GM23338 (cell line): Measurements from ENCODE around the gene BECN2. TPM values are rescaled to one million over a fixed set of nuclear protein-coding genes. Genes with fewer than 3 reads are reported as not detected.

Source experiments
- ATAC-seq: fragments of 200-7000 bp; cut with Tn5 transposase; 3 replicates; pipeline ENCODE4 v1.9.1; 2020
- DNase-seq: peaks from one replicate; pipeline ENCODE4 v3.0.0-alpha.2; 2015; ENCODE audit warnings: low spot score
- H2AFZ ChIP-seq: fragments of 200-600 bp; sonication (generic); 2 replicates; pipeline ENCODE4 v1.8.0; 2016; ENCODE audit warnings: antibody characterized with exemption, mild to moderate bottlenecking, moderate library complexity
- H3F3A ChIP-seq: fragments of 200-600 bp; sonication (generic); replicated peaks from 2 replicates; pipeline ENCODE4 v1.8.0; 2017; ENCODE audit warnings: antibody characterized with exemption, mixed run types, low read depth
- H3K27ac ChIP-seq: fragments of 200-600 bp; sonication (generic); 2 replicates; pipeline ENCODE4 v1.6.1; 2016; ENCODE audit warnings: low read depth
- H3K27me3 ChIP-seq: fragments of 200-600 bp; sonication (generic); 2 replicates; pipeline ENCODE4 v1.8.0; 2016; ENCODE audit warnings: mild to moderate bottlenecking, mixed run types, moderate library complexity; ENCODE audit not compliant: insufficient read depth
- H3K36me3 ChIP-seq: fragments of 200-600 bp; sonication (generic); 2 replicates; pipeline ENCODE4 v1.8.0; 2016; ENCODE audit warnings: mild to moderate bottlenecking; ENCODE audit not compliant: insufficient read depth
- H3K4me1 ChIP-seq: fragments of 200-600 bp; sonication (generic); 2 replicates; pipeline ENCODE4 v1.8.0; 2016; ENCODE audit warnings: mild to moderate bottlenecking, moderate library complexity; ENCODE audit not compliant: insufficient read depth
- H3K4me2 ChIP-seq: fragments of 200-600 bp; sonication (generic); 2 replicates; pipeline ENCODE4 v1.7.1; 2017; ENCODE audit warnings: mixed run types
- H3K4me3 ChIP-seq: fragments of 200-600 bp; sonication (generic); 2 replicates; pipeline ENCODE4 v1.6.1; 2016; ENCODE audit warnings: mixed run types
- H3K79me2 ChIP-seq: fragments of 200-600 bp; sonication (generic); replicated peaks from 2 replicates; pipeline ENCODE4 v1.8.0; 2017; ENCODE audit warnings: mild to moderate bottlenecking; ENCODE audit not compliant: insufficient read depth
- H3K9me2 ChIP-seq: fragments of 200-600 bp; sonication (generic); 2 replicates; pipeline ENCODE4 v1.8.0; 2017; ENCODE audit not compliant: insufficient read depth
- H4K20me1 ChIP-seq: fragments of 200-600 bp; sonication (generic); replicated peaks from 2 replicates; pipeline ENCODE4 v1.8.0; 2017; ENCODE audit warnings: mild to moderate bottlenecking; ENCODE audit not compliant: insufficient read depth
- H3K27ac Mint-ChIP-seq: 2 replicates; pipeline ENCODE4 v1.8.0; 2020; ENCODE audit warnings: inconsistent platforms, mild to moderate bottlenecking, moderate library complexity, mixed read lengths
- H3K27me3 Mint-ChIP-seq: 3 replicates; pipeline ENCODE4 v1.8.0; 2022; ENCODE audit warnings: low read depth, mild to moderate bottlenecking, moderate library complexity, mixed read lengths, inconsistent platforms; ENCODE audit not compliant: insufficient read depth, poor library complexity
- H3K36me3 Mint-ChIP-seq: 3 replicates; pipeline ENCODE4 v1.8.0; 2021; ENCODE audit warnings: low read depth, mild to moderate bottlenecking, inconsistent platforms, moderate library complexity, mixed read lengths
- H3K4me1 Mint-ChIP-seq: 3 replicates; pipeline ENCODE4 v1.8.0; 2020; ENCODE audit warnings: mild to moderate bottlenecking, inconsistent platforms, mixed read lengths
- H3K4me3 Mint-ChIP-seq: 3 replicates; pipeline ENCODE4 v1.8.0; 2021; ENCODE audit warnings: moderate library complexity, mild to moderate bottlenecking, inconsistent platforms, mixed read lengths
- H3K9me3 Mint-ChIP-seq: 3 replicates; pipeline ENCODE4 v1.8.0; 2020; ENCODE audit warnings: moderate library complexity, mild to moderate bottlenecking, inconsistent platforms, mixed read lengths
- CREB1 ChIP-seq: fragments of 250-450 bp; sonication (Bioruptor Pico); IDR thresholded peaks from 2 replicates; pipeline ENCODE4 v1.5.0; 2020; ENCODE audit warnings: low read depth, mild to moderate bottlenecking, moderate library complexity
- EZH2 ChIP-seq: fragments of 200-600 bp; sonication (generic); IDR thresholded peaks from one replicate; pipeline ENCODE4 v1.8.0; 2017; ENCODE audit warnings: antibody characterized with exemption, mild to moderate bottlenecking, low read depth; ENCODE audit not compliant: unreplicated experiment
- EZH2phosphoT487 ChIP-seq: fragments of 200-600 bp; sonication (generic); IDR thresholded peaks from one replicate; pipeline ENCODE4 v1.8.1; 2018; ENCODE audit warnings: antibody characterized with exemption; ENCODE audit not compliant: unreplicated experiment
- JUNB ChIP-seq: IDR thresholded peaks from one replicate; pipeline ENCODE4 v1.6.1; 2016; ENCODE audit warnings: antibody characterized with exemption; ENCODE audit not compliant: unreplicated experiment
- NANOG ChIP-seq: IDR thresholded peaks from 2 replicates; pipeline ENCODE4 v1.6.1; 2016; ENCODE audit warnings: antibody characterized with exemption, borderline replicate concordance
- POLR2AphosphoS5 ChIP-seq: IDR thresholded peaks from 2 replicates; pipeline ENCODE4 v1.6.1; 2016; ENCODE audit warnings: antibody characterized with exemption, low read depth
- STAT1 ChIP-seq: IDR thresholded peaks from one replicate; pipeline ENCODE4 v1.6.1; 2016; ENCODE audit warnings: antibody characterized with exemption; ENCODE audit not compliant: unreplicated experiment
- ZNF331 ChIP-seq: fragments of 250-450 bp; sonication (Bioruptor Pico); IDR thresholded peaks from 2 replicates; pipeline ENCODE4 v1.5.0; 2020; ENCODE audit warnings: low read depth, mild to moderate bottlenecking, moderate library complexity
- polyA plus RNA-seq: library from polyadenylated mRNA; unstranded; fragments of >200 nt; fragmentation: Nextera tagmentation; extraction: Ambion mirVana; gene quantifications from 2 replicates; pipeline ENCODE4 v1.2.1, GENCODE V29; 2016
- total RNA-seq: library from RNA; depleted of rRNA; stranded (reverse); fragments of >200 nt; shearing (Covaris generic); gene quantifications from 2 replicates; pipeline ENCODE4 v1.2.3, GENCODE V29; 2014
- TF ChIP-seq, protein P1 (sequence below), 2 experiments: fragments of 200-600 bp in 1 of 2; sonication (generic) in 1 of 2; conservative IDR thresholded peaks; 2 replicates each; pipeline versions ENCODE4 v1.5.1 to v1.6.1; 2016 to 2017; ENCODE audit warnings: antibody characterized with exemption in 2 of 2, low read depth in 2 of 2, mild to moderate bottlenecking in 2 of 2, moderate library complexity in 1 of 2
- TF ChIP-seq, protein P2 (sequence below): IDR thresholded peaks from 2 replicates; pipeline ENCODE4 v1.6.1; 2016; ENCODE audit warnings: antibody characterized with exemption
- TF ChIP-seq, protein P3 (sequence below): fragments of 250-450 bp; sonication (Bioruptor Pico); IDR thresholded peaks from 2 replicates; pipeline ENCODE4 v1.5.0; 2020; ENCODE audit warnings: mild to moderate bottlenecking, moderate library complexity
- TF ChIP-seq, protein P4 (sequence below): IDR thresholded peaks from one replicate; pipeline ENCODE4 v1.6.1; 2018; ENCODE audit warnings: antibody characterized with exemption; ENCODE audit not compliant: unreplicated experiment

The BECN2 gene
- total and polyA plus RNA-seq, 2 experiments from 2014 or later = not detected

DNA sequence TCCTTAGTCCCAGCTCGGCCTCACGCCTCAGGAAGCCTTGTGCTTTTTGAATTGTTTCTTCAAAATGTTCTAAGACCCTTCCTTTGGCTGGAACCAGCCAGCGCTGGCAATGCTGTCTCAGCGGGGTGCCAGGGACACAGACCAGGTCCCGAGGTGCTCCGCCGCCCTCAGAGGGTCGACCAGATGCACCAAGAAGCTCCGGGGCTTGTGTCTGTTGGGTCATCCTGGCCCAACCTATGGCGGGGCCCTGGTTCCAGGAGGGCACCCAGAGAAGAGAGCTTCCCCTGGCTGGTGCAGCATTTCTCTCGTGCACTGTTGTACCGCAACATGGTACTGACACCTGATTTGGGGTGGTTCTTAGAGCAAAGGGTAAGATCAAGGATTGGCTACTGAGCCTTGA lies 40.1 kb upstream of the BECN2 start (continued):
- TF ChIP-seq, protein P1, sequence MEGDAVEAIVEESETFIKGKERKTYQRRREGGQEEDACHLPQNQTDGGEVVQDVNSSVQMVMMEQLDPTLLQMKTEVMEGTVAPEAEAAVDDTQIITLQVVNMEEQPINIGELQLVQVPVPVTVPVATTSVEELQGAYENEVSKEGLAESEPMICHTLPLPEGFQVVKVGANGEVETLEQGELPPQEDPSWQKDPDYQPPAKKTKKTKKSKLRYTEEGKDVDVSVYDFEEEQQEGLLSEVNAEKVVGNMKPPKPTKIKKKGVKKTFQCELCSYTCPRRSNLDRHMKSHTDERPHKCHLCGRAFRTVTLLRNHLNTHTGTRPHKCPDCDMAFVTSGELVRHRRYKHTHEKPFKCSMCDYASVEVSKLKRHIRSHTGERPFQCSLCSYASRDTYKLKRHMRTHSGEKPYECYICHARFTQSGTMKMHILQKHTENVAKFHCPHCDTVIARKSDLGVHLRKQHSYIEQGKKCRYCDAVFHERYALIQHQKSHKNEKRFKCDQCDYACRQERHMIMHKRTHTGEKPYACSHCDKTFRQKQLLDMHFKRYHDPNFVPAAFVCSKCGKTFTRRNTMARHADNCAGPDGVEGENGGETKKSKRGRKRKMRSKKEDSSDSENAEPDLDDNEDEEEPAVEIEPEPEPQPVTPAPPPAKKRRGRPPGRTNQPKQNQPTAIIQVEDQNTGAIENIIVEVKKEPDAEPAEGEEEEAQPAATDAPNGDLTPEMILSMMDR (conservative IDR thresholded peaks at IDR 0.05; ENCODE audit: low read depth in 2 of 2) = no peak

DNA sequence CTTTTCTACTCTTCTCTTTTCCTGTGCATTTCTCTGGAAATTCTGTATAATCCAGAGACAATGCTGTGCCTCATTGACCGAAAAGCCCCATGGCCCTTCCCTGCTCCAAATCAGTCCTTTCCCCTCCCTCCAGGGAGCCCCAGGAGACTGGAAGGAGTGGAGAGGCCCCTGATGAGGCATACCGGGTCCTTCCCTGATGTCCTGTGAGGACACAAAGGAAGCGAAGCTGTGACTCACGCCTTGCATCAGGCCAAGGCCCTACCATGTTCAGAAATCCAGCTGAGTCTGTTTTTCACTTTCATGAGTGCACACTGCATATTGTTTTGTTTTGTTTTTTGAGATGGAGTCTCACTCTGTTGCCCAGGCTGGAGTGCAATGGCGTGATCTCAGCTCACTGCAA lies 38.7 kb upstream of the BECN2 start:
- no peak overlapping the region for H3K4me3 Mint-ChIP-seq
- peaks cover 4% of the 10 kb centered on the region; the same call in 2 of the 3 replicates for H3K4me1 Mint-ChIP-seq
- Histone ChIP-seq H3F3A (no peaks in the 10 kb centered on the region), H2AFZ (no peak overlapping the region; the same call in 1 of the 2 replicates), H3K4me1 (no peaks in the 10 kb centered on the region), H3K9me2 (no peaks in the 10 kb centered on the region), H3K4me3 (no peak overlapping the region), H3K36me3 (no peaks in the 10 kb centered on the region), H3K79me2 (no peaks in the 10 kb centered on the region), H4K20me1 (no peaks in the 10 kb centered on the region), H3K27ac (no peak overlapping the region), H3K4me2 (no peak overlapping the region), H3K27me3 (no peaks in the 10 kb centered on the region)
- DNase-seq = no peak
- H3K36me3 Mint-ChIP-seq = no peaks in the 10 kb centered on the region
- H3K9me3 Mint-ChIP-seq = no peaks in the 10 kb centered on the region
- peaks cover 6% of the 10 kb centered on the region for H3K27me3 Mint-ChIP-seq
- H3K27ac Mint-ChIP-seq = peak overlapping the region; percentile 67; the same call in 1 of the 2 replicates
- ATAC-seq = no peak
- TF ChIP-seq EZH2 (no peak), NANOG (no peak), ZNF331 (CRISPR knock-in tag) (no peak), POLR2AphosphoS5 (no peak), STAT1 (no peak), EZH2phosphoT487 (no peak), JUNB (no peak), CREB1 (CRISPR knock-in tag) (no peak)
- TF ChIP-seq, protein P2, sequence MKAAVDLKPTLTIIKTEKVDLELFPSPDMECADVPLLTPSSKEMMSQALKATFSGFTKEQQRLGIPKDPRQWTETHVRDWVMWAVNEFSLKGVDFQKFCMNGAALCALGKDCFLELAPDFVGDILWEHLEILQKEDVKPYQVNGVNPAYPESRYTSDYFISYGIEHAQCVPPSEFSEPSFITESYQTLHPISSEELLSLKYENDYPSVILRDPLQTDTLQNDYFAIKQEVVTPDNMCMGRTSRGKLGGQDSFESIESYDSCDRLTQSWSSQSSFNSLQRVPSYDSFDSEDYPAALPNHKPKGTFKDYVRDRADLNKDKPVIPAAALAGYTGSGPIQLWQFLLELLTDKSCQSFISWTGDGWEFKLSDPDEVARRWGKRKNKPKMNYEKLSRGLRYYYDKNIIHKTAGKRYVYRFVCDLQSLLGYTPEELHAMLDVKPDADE = no peak
- TF ChIP-seq, protein P3, sequence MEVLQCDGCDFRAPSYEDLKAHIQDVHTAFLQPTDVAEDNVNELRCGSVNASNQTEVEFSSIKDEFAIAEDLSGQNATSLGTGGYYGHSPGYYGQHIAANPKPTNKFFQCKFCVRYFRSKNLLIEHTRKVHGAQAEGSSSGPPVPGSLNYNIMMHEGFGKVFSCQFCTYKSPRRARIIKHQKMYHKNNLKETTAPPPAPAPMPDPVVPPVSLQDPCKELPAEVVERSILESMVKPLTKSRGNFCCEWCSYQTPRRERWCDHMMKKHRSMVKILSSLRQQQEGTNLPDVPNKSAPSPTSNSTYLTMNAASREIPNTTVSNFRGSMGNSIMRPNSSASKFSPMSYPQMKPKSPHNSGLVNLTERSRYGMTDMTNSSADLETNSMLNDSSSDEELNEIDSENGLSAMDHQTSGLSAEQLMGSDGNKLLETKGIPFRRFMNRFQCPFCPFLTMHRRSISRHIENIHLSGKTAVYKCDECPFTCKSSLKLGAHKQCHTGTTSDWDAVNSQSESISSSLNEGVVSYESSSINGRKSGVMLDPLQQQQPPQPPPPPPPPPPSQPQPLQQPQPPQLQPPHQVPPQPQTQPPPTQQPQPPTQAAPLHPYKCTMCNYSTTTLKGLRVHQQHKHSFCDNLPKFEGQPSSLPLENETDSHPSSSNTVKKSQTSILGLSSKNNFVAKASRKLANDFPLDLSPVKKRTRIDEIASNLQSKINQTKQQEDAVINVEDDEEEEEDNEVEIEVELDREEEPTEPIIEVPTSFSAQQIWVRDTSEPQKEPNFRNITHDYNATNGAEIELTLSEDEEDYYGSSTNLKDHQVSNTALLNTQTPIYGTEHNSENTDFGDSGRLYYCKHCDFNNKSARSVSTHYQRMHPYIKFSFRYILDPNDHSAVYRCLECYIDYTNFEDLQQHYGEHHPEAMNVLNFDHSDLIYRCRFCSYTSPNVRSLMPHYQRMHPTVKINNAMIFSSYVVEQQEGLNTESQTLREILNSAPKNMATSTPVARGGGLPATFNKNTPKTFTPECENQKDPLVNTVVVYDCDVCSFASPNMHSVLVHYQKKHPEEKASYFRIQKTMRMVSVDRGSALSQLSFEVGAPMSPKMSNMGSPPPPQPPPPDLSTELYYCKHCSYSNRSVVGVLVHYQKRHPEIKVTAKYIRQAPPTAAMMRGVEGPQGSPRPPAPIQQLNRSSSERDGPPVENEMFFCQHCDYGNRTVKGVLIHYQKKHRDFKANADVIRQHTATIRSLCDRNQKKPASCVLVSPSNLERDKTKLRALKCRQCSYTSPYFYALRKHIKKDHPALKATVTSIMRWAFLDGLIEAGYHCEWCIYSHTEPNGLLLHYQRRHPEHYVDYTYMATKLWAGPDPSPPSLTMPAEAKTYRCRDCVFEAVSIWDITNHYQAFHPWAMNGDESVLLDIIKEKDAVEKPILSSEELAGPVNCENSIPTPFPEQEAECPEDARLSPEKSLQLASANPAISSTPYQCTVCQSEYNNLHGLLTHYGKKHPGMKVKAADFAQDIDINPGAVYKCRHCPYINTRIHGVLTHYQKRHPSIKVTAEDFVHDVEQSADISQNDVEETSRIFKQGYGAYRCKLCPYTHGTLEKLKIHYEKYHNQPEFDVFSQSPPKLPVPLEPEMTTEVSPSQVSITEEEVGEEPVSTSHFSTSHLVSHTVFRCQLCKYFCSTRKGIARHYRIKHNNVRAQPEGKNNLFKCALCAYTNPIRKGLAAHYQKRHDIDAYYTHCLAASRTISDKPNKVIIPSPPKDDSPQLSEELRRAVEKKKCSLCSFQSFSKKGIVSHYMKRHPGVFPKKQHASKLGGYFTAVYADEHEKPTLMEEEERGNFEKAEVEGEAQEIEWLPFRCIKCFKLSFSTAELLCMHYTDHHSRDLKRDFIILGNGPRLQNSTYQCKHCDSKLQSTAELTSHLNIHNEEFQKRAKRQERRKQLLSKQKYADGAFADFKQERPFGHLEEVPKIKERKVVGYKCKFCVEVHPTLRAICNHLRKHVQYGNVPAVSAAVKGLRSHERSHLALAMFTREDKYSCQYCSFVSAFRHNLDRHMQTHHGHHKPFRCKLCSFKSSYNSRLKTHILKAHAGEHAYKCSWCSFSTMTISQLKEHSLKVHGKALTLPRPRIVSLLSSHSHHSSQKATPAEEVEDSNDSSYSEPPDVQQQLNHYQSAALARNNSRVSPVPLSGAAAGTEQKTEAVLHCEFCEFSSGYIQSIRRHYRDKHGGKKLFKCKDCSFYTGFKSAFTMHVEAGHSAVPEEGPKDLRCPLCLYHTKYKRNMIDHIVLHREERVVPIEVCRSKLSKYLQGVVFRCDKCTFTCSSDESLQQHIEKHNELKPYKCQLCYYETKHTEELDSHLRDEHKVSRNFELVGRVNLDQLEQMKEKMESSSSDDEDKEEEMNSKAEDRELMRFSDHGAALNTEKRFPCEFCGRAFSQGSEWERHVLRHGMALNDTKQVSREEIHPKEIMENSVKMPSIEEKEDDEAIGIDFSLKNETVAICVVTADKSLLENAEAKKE (CRISPR knock-in tag) = no peak
- TF ChIP-seq, protein P4, sequence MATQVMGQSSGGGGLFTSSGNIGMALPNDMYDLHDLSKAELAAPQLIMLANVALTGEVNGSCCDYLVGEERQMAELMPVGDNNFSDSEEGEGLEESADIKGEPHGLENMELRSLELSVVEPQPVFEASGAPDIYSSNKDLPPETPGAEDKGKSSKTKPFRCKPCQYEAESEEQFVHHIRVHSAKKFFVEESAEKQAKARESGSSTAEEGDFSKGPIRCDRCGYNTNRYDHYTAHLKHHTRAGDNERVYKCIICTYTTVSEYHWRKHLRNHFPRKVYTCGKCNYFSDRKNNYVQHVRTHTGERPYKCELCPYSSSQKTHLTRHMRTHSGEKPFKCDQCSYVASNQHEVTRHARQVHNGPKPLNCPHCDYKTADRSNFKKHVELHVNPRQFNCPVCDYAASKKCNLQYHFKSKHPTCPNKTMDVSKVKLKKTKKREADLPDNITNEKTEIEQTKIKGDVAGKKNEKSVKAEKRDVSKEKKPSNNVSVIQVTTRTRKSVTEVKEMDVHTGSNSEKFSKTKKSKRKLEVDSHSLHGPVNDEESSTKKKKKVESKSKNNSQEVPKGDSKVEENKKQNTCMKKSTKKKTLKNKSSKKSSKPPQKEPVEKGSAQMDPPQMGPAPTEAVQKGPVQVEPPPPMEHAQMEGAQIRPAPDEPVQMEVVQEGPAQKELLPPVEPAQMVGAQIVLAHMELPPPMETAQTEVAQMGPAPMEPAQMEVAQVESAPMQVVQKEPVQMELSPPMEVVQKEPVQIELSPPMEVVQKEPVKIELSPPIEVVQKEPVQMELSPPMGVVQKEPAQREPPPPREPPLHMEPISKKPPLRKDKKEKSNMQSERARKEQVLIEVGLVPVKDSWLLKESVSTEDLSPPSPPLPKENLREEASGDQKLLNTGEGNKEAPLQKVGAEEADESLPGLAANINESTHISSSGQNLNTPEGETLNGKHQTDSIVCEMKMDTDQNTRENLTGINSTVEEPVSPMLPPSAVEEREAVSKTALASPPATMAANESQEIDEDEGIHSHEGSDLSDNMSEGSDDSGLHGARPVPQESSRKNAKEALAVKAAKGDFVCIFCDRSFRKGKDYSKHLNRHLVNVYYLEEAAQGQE = no peak
